Transverse colon (tissue), 4 donors: ENCODE measurements around the gene SPATA22.

ENCODE experiments used
- CTCF ChIP-seq, 5 experiments: fragments of 200-600 bp in 3 of 5; fragments of 450-650 bp in 2 of 5; sonication (generic) in 3 of 5; IDR thresholded peaks; 1 replicate in 2 of 5; 2 replicates in 3 of 5; pipeline ENCODE4 v1.5.1; 2016 to 2017; ENCODE audit warnings: antibody characterized with exemption in 5 of 5, inconsistent platforms in 3 of 5, mild to moderate bottlenecking in 2 of 5, moderate library complexity in 1 of 5
- EP300 ChIP-seq: sonication (generic); formaldehyde crosslinking; IDR thresholded peaks from one replicate; pipeline ENCODE4 v1.6.1; 2017; ENCODE audit warnings: antibody characterized with exemption, low read depth
- POLR2A ChIP-seq: fragments of 450-650 bp; IDR thresholded peaks from one replicate; pipeline ENCODE4 v1.6.1; 2016; ENCODE audit warnings: antibody characterized with exemption, mild to moderate bottlenecking, moderate library complexity
- POLR2AphosphoS5 ChIP-seq, 3 donors: sonication (generic); formaldehyde crosslinking; IDR thresholded peaks; one replicate each; pipeline ENCODE4 v1.6.1; 2016; ENCODE audit warnings: antibody characterized with exemption in 3 of 3

GRCh38 chr17:3398310-3398709 is 73.3 kb downstream of the SPATA22 start, which contains the start of gene OR1E1:
- TF ChIP-seq POLR2AphosphoS5 (IDR thresholded peaks at IDR 0.05) (no peak), CTCF (IDR thresholded peaks at IDR 0.05) (no peak), EP300 (no peak), POLR2A (no peak)
